Measurements from ENCODE around the gene MKLN1. TPM values are rescaled to one million over a fixed set of nuclear protein-coding genes. Genes with fewer than 3 reads are reported as not detected.

The MKLN1 gene
- polyA plus RNA-seq, 1 donor from 2014 or later = 15.9 TPM

- Histone ChIP-seq H3K79me2 (replicated peaks; ENCODE audit: insufficient read depth, low read length) (peaks cover 9% of the 10 kb centered on the region), H2AFZ (ENCODE audit: low read depth, low read length) (no peak overlapping the region), H3K9me2 (ENCODE audit: insufficient read depth, low read length) (no peaks in the 10 kb centered on the region), H3K9me3 (ENCODE audit: low read length) (no peaks in the 10 kb centered on the region), H3K4me3 (ENCODE audit: low read length) (no peak overlapping the region), H4K20me1 (ENCODE audit: insufficient read depth) (no peaks in the 10 kb centered on the region), H3K36me3 (ENCODE audit: insufficient read depth, low read length) (no peaks in the 10 kb centered on the region), H3K27ac (ENCODE audit: low read length) (no peak overlapping the region), H3K4me2 (ENCODE audit: low read length) (no peak overlapping the region), H3K9ac (ENCODE audit: low read length) (no peak overlapping the region), H3F3A (ENCODE audit: insufficient read depth, low read length, poor library complexity, severe bottlenecking) (no peaks in the 10 kb centered on the region), H3K27me3 (ENCODE audit: insufficient read depth, low read depth, low read length) (no peaks in the 10 kb centered on the region)
- no peak for TF ChIP-seq CTCF (IDR thresholded peaks at IDR 0.05; ENCODE audit: poor library complexity, severe bottlenecking)
- no peak for TF ChIP-seq MXI1 (conservative IDR thresholded peaks at IDR 0.05; ENCODE audit: poor library complexity, severe bottlenecking)
- no peak for TF ChIP-seq EZH2 (IDR thresholded peaks at IDR 0.05; ENCODE audit: borderline replicate concordance, insufficient read depth, low read length, poor library complexity, severe bottlenecking)
- TF ChIP-seq TAF1 (IDR thresholded peaks at IDR 0.05; ENCODE audit: low read depth) = no peak
- TF ChIP-seq POLR2AphosphoS5 (IDR thresholded peaks at IDR 0.05) = no peak
- TF ChIP-seq REST (IDR thresholded peaks at IDR 0.05; ENCODE audit: borderline replicate concordance) = no peak
- TF ChIP-seq EP300 (conservative IDR thresholded peaks at IDR 0.05; ENCODE audit: poor library complexity, severe bottlenecking) = no peak
- no peak for TF ChIP-seq SMC3 (conservative IDR thresholded peaks at IDR 0.05; ENCODE audit: poor library complexity)
- no peak for TF ChIP-seq RAD21 (conservative IDR thresholded peaks at IDR 0.05)
Observed at GRCh38 chr7:131388126-131388525, 60.5 kb downstream of the MKLN1 start.

- H3K4me3 ChIP-seq (ENCODE audit: low read length) = no peak overlapping the region
- no peak overlapping the region for H3K27ac ChIP-seq (ENCODE audit: low read length)
- no peaks in the 10 kb centered on the region for H3K27me3 ChIP-seq (ENCODE audit: insufficient read depth, low read depth, low read length)
- H3K9me3 ChIP-seq (ENCODE audit: low read length) = no peaks in the 10 kb centered on the region
- TF ChIP-seq RAD21 (conservative IDR thresholded peaks at IDR 0.05) (no peak), CTCF (IDR thresholded peaks at IDR 0.05; ENCODE audit: poor library complexity, severe bottlenecking) (no peak), REST (IDR thresholded peaks at IDR 0.05; ENCODE audit: borderline replicate concordance) (no peak), MXI1 (conservative IDR thresholded peaks at IDR 0.05; ENCODE audit: poor library complexity, severe bottlenecking) (no peak)
- H3K9ac ChIP-seq (ENCODE audit: low read length) = no peak overlapping the region
- no peaks in the 10 kb centered on the region for H3K9me2 ChIP-seq (ENCODE audit: insufficient read depth, low read length)
- peaks cover 6% of the 10 kb centered on the region for H3K79me2 ChIP-seq (replicated peaks; ENCODE audit: insufficient read depth, low read length)
- H3K4me2 ChIP-seq (ENCODE audit: low read length) = no peak overlapping the region
- no peaks in the 10 kb centered on the region for H4K20me1 ChIP-seq (ENCODE audit: insufficient read depth)
- H3K36me3 ChIP-seq (ENCODE audit: insufficient read depth, low read length) = no peaks in the 10 kb centered on the region
- no peak overlapping the region for H2AFZ ChIP-seq (ENCODE audit: low read depth, low read length)
- H3F3A ChIP-seq (ENCODE audit: insufficient read depth, low read length, poor library complexity, severe bottlenecking) = no peaks in the 10 kb centered on the region
Observed at GRCh38 chr7:131390275-131390674, 62.6 kb downstream of the MKLN1 start.
